T-cell (primary cell): ENCODE data around the gene AP2M1. TPM values are rescaled to one million over a fixed set of nuclear protein-coding genes. Genes with fewer than 3 reads are reported as not detected.
A peak's percentile ranks its signal among the peaks of the same experiment; 100 is the strongest.

Experiments
- ATAC-seq, 4 experiments: fragments of 200-7000 bp in 3 of 4; fragments of 150-1000 bp in 1 of 4; cut with Tn5 transposase; replicated peaks in 1 of 4; 1 replicate in 3 of 4; 2 replicates in 1 of 4; pipeline ENCODE4 v1.10.0; 2021; ENCODE audit warnings: moderate library complexity in 3 of 4, mild to moderate bottlenecking in 2 of 4, moderate number of reproducible peaks in 1 of 4
- CTCF ChIA-PET, 2 donors: fragments of 300-600 bp; sonication (Branson Sonifier 250); formaldehyde crosslinking; loops; one replicate each; lab custom pipeline; 2022; ENCODE audit warnings: antibody characterized with exemption in 2 of 2; lab: Charles Lee
- POLR2A ChIA-PET, 2 donors: fragments of 300-600 bp; sonication (Branson Sonifier 250); formaldehyde crosslinking; loops; one replicate each; lab custom pipeline; 2022; ENCODE audit warnings: antibody characterized with exemption in 2 of 2; lab: Charles Lee
- DNase-seq, 35 experiments: peaks; one replicate each; pipeline versions ENCODE4 v3.0.0 to v3.0.0-alpha.2; 2013 to 2023
- H3K27ac ChIP-seq: one replicate; pipeline ENCODE4 v1.5.1; 2013; ENCODE audit warnings: low read length
- H3K27me3 ChIP-seq, 2 experiments: replicated peaks in 1 of 2; 1 replicate in 1 of 2; 2 replicates in 1 of 2; pipeline versions ENCODE4 v1.6.1 to v1.7.0; 2013; ENCODE audit warnings: low read length in 1 of 2, mixed read lengths in 1 of 2; ENCODE audit not compliant: control insufficient read depth in 2 of 2, insufficient read depth in 2 of 2; ENCODE audit errors: extremely low read depth in 1 of 2
- H3K36me3 ChIP-seq, 2 donors: 1 replicate in 1 of 2; 2 replicates in 1 of 2; pipeline versions ENCODE4 v1.6.1 to v1.7.0; 2013; ENCODE audit warnings: low read length in 1 of 2; ENCODE audit not compliant: control insufficient read depth in 2 of 2, insufficient read depth in 1 of 2; ENCODE audit errors: extremely low read depth in 1 of 2
- H3K4me1 ChIP-seq, 2 experiments: 1 replicate in 1 of 2; 2 replicates in 1 of 2; pipeline versions ENCODE4 v1.6.1 to v1.7.0; 2013; ENCODE audit warnings: low read length in 2 of 2, mixed read lengths in 1 of 2; ENCODE audit not compliant: insufficient read depth in 2 of 2, control insufficient read depth in 1 of 2; ENCODE audit errors: extremely low read depth in 1 of 2
- H3K4me3 ChIP-seq, 2 donors: 1 replicate in 1 of 2; 2 replicates in 1 of 2; pipeline versions ENCODE4 v1.5.1 to v1.7.0; 2013; ENCODE audit warnings: mild to moderate bottlenecking in 2 of 2, low read length in 1 of 2, moderate library complexity in 1 of 2; ENCODE audit not compliant: control insufficient read depth in 1 of 2; ENCODE audit errors: extremely low read depth in 1 of 2
- H3K9me3 ChIP-seq: 2 replicates; pipeline ENCODE4 v1.7.0; 2013
- H3K27ac Mint-ChIP-seq, 2 donors: one replicate each; pipeline ENCODE4 v1.8.0; 2020 to 2021; ENCODE audit warnings: mild to moderate bottlenecking in 2 of 2, mixed read lengths in 2 of 2
- H3K27me3 Mint-ChIP-seq, 2 donors: one replicate each; pipeline ENCODE4 v1.8.0; 2021 to 2022; ENCODE audit warnings: mixed read lengths in 2 of 2
- H3K36me3 Mint-ChIP-seq: one replicate; pipeline ENCODE4 v1.8.0; 2021; ENCODE audit warnings: mixed read lengths
- H3K4me1 Mint-ChIP-seq, 3 donors: one replicate each; pipeline ENCODE4 v1.8.0; 2020 to 2022; ENCODE audit warnings: mixed read lengths in 3 of 3, mild to moderate bottlenecking in 1 of 3
- H3K4me3 Mint-ChIP-seq, 3 donors: one replicate each; pipeline ENCODE4 v1.8.0; 2020 to 2022; ENCODE audit warnings: mild to moderate bottlenecking in 3 of 3, mixed read lengths in 3 of 3, moderate library complexity in 3 of 3
- H3K9me3 Mint-ChIP-seq, 3 donors: one replicate each; pipeline ENCODE4 v1.8.0; 2020 to 2022; ENCODE audit warnings: mixed read lengths in 3 of 3
- WGBS: methylation state at CpG from one replicate; pipeline ENCODE4 v1.1.5; 2013; ENCODE audit warnings: missing lambda C conversion rate; ENCODE audit not compliant: insufficient coverage; 5-methylcytosine and 5-hydroxymethylcytosine counted together
- total RNA-seq, 35 experiments: library from RNA in 6 of 35; stranded (reverse) in 6 of 35; fragments of 120-200 nt in 1 of 35; gene quantifications; one replicate each; pipeline versions ENCODE4 v1.2.1 to v1.2.4 and lab custom pipeline; 2013 to 2026

AP2M1 gene
- total RNA-seq, 5 donors from 2014 or later (not counting 1 experiment from before 2014, with no cell fraction given): 124 to 196 (median 188) TPM

DNA sequence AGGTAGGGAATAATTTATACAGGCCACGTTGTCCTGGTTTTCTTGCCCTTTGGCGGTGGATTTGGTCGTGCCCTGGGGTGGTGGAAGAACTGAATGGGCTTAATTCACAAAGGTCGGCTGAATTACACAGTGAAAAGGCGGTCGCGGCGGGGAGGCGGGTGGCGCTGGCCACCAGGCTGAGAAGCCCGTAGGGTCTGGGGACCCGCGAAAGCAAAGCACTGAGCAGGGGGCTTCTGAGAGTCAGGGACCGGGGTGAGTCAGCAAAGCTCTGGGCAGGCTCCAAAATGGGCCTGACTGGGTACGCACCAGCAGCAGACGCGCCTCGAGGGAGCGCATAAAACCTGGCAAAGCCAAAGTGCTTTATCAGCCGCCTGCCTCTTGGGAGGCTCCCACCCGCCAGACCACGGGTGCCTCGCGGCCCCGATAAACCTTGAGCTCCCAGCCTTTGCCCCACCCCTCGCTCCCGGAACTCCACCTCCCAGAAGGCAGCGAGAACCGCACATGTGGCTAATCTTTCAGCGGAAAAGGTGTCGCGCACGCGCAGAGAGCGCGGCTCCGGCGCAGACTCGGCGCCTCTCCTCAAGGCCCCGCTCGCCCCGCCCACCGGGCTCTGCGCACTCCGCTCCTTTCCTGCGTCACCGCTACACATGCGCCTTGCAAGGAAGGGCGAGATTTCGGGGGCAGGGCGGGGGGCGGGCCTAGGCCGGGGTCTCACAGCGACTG lies 11.0 kb downstream of the AP2M1 start:
- peaks cover 26 to 67% of the 10 kb centered on the region in 2 donors for H3K36me3 ChIP-seq
- H3K9me3 ChIP-seq: no peaks in the 10 kb centered on the region
- H3K27ac ChIP-seq: peak overlapping the region; percentile 52
- POLR2A ChIA-PET: interaction anchor here (0.6 to 0.8 kb wide), 2 partner anchors 43 to 1278 kb away, joined by 3 to 4 read pairs; no protein-coding TSS in a partner anchor
- peaks cover 9 to 30% of the 10 kb centered on the region in 2 experiments for H3K4me1 ChIP-seq
- peak; percentile 98 to 100 (median 99) for DNase-seq
- Mint-ChIP-seq H3K4me1 (peaks cover 45 to 46% (median 46%) of the 10 kb centered on the region in 3 donors), H3K4me3 (peak overlapping the region; percentile 97 to 99 (median 97)), H3K36me3 (peaks cover 50% of the 10 kb centered on the region), H3K27me3 (no peaks in the 10 kb centered on the region), H3K27ac (peak overlapping the region; percentile 94 to 97), H3K9me3 (no peaks in the 10 kb centered on the region)
- CTCF ChIA-PET: interaction anchor here (0.7 to 1.2 kb wide), 5 partner anchors 11 to 185 kb away, joined by 3 to 5 read pairs (median 3); partner anchors contain the start of genes AP2M1 (in 1 of the 2), EEF1AKMT4 (in 1 of the 2) and EIF2B5 (in 1 of the 2)
- peak; percentile 91 to 94 (median 94) for ATAC-seq
- peak overlapping the region; percentile 81 to 96 for H3K4me3 ChIP-seq
- 7% methylated on average over 55 of the region's 55 CpGs for WGBS
- no peaks in the 10 kb centered on the region for H3K27me3 ChIP-seq

DNA sequence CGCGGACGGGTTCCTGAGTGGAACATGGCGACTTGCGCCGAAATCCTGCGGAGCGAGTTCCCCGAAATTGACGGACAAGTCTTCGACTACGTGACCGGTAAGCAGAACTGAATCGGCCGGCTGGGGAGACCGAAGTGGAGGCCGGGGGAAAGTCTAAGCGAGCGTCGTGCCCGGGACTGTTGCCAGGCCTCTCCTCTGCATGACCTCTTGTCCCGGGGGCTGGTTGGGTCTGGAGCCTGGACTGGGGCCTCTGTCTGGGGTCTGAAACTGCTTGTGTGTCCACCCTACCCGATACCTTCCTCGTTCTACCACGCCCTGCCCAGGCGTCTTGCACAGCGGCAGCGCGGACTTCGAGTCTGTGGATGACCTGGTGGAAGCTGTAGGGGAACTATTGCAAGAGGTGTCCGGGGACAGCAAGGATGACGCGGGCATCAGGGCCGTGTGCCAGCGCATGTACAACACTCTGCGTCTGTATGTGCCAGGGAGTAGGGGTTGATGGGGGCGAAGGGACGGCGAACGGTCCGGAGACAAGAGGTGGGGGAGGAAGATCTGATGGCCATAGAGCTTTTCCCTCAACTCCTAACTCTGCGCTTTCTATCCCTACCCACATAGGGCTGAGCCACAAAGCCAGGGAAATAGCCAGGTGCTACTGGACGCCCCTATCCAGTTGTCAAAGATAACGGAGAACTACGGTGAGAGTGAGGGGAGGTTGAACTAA lies 11.7 kb downstream of the AP2M1 start, which contains the start of gene ABCF3:
ABCF3 (plus strand) TSS at position 16 of the 718 bp plus-strand sequence; CDS start at position 25, 9 bp downstream.
- Histone ChIP-seq H3K27ac (peak within 1 kb of the TSS; percentile 56), H3K27me3 (no peaks in the 10 kb centered on the region), H3K4me3 (peak within 1 kb of the TSS; percentile 81 to 96), H3K9me3 (no peaks in the 10 kb centered on the region), H3K4me1 (peaks cover 9 to 30% of the 10 kb centered on the region in 2 experiments), H3K36me3 (peaks cover 22 to 67% of the 10 kb centered on the region in 2 donors)
- Mint-ChIP-seq H3K36me3 (peaks cover 49% of the 10 kb centered on the region), H3K4me1 (peaks cover 46% of the 10 kb centered on the region in 3 donors), H3K27me3 (no peaks in the 10 kb centered on the region), H3K4me3 (peak within 1 kb of the TSS; percentile 97 to 99 (median 97)), H3K9me3 (no peaks in the 10 kb centered on the region), H3K27ac (peak within 1 kb of the TSS; percentile 94 to 97)
- ATAC-seq: peak; percentile 11 to 26 (median 22)
- peak in 2 of 35 experiments; percentile 6 to 7 for DNase-seq
- CTCF ChIA-PET: interaction anchor here (0.7 to 1.2 kb wide), 6 partner anchors 12 to 184 kb away, joined by 3 to 8 read pairs (median 4); partner anchors contain the start of genes AP2M1 (in 1 of the 2), EEF1AKMT4 (in 1 of the 2) and EIF2B5 (in 1 of the 2)
- 0% methylated on average over 33 of the region's 45 CpGs for WGBS
- POLR2A ChIA-PET: no interaction called here

- peaks cover 9 to 30% of the 10 kb centered on the region in 2 experiments for H3K4me1 ChIP-seq
- Mint-ChIP-seq H3K27me3 (no peaks in the 10 kb centered on the region), H3K4me3 (peak overlapping the region; percentile 97 to 99 (median 97)), H3K27ac (peak overlapping the region in 1 of 2 donors; percentile 97), H3K9me3 (no peaks in the 10 kb centered on the region), H3K4me1 (peaks cover 46% of the 10 kb centered on the region in 3 donors), H3K36me3 (peaks cover 48% of the 10 kb centered on the region)
- H3K27ac ChIP-seq: peak overlapping the region; percentile 56
- H3K27me3 ChIP-seq: no peaks in the 10 kb centered on the region
- ATAC-seq (no peak), DNase-seq (no peak)
- POLR2A ChIA-PET: no interaction called here
- peak overlapping the region; percentile 81 to 96 for H3K4me3 ChIP-seq
- CTCF ChIA-PET: interaction anchor here in 1 of 2 donors (0.7 to 1.2 kb wide), 2 partner anchors 52 to 70 kb away, joined by 3 to 8 read pairs; partner anchors contain the start of gene EIF2B5
- no peaks in the 10 kb centered on the region for H3K9me3 ChIP-seq
- H3K36me3 ChIP-seq: peaks cover 19 to 67% of the 10 kb centered on the region in 2 donors
- 10% methylated on average over 2 of the region's 3 CpGs for WGBS
These were observed 12.2 kb downstream of the AP2M1 start for GRCh38 chr3:184186902-184187207.

GRCh38 chr3:184188080-184188479 lies 13.4 kb downstream of the AP2M1 start:
- CTCF ChIA-PET: interaction anchor here (0.5 to 1.2 kb wide), 3 partner anchors 40 to 298 kb away, joined by 3 to 4 read pairs (median 3); no protein-coding TSS in a partner anchor
- no peak for ATAC-seq
- H3K27ac Mint-ChIP-seq: no peak overlapping the region

DNA sequence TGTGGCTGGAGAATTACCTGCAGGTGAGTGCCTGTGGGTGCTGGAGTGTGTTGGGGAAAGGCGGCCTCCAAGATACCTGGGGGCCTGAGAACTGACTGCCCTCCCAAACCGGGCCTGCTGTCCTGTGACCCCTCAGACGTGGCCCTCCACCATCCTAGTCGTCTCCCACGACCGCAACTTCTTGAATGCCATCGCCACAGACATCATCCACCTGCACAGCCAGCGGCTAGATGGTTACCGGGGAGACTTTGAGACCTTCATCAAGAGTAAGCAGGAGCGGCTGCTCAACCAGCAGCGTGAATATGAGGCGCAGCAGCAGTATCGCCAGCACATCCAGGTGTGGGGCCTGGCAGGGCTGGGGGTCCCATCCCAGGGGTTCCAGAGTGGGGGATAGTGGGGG lies 14.8 kb downstream of the AP2M1 start:
- ChIA-PET CTCF (no interaction called here), POLR2A (no interaction called here)
- Histone ChIP-seq H3K27me3 (no peaks in the 10 kb centered on the region), H3K9me3 (no peaks in the 10 kb centered on the region), H3K4me3 (no peak overlapping the region), H3K36me3 (peaks cover 19 to 67% of the 10 kb centered on the region in 2 donors), H3K4me1 (peaks cover 9 to 30% of the 10 kb centered on the region in 2 experiments), H3K27ac (no peak overlapping the region)
- Mint-ChIP-seq H3K27ac (no peak overlapping the region), H3K4me3 (peak overlapping the region in 1 of 3 donors; percentile 2), H3K9me3 (no peaks in the 10 kb centered on the region), H3K27me3 (no peaks in the 10 kb centered on the region), H3K4me1 (peaks cover 46% of the 10 kb centered on the region in 3 donors), H3K36me3 (peaks cover 50% of the 10 kb centered on the region)
- ATAC-seq: no peak
- no peak for DNase-seq
- 100% methylated on average over 9 of the region's 13 CpGs for WGBS

More at GRCh38 chr3:184188080-184188479, 13.4 kb downstream of the AP2M1 start:
- Mint-ChIP-seq H3K9me3 (no peaks in the 10 kb centered on the region), H3K4me1 (peaks cover 46% of the 10 kb centered on the region in 3 donors), H3K27me3 (no peaks in the 10 kb centered on the region), H3K36me3 (peaks cover 43% of the 10 kb centered on the region), H3K4me3 (peak overlapping the region; percentile 97 to 99 (median 97))
- Histone ChIP-seq H3K4me1 (peaks cover 9 to 30% of the 10 kb centered on the region in 2 experiments), H3K36me3 (peaks cover 19 to 67% of the 10 kb centered on the region in 2 donors), H3K27ac (no peak overlapping the region), H3K27me3 (no peaks in the 10 kb centered on the region), H3K9me3 (no peaks in the 10 kb centered on the region), H3K4me3 (no peak overlapping the region)
- 97% methylated on average over 12 of the region's 17 CpGs for WGBS
- POLR2A ChIA-PET: no interaction called here
- no peak for DNase-seq

DNA sequence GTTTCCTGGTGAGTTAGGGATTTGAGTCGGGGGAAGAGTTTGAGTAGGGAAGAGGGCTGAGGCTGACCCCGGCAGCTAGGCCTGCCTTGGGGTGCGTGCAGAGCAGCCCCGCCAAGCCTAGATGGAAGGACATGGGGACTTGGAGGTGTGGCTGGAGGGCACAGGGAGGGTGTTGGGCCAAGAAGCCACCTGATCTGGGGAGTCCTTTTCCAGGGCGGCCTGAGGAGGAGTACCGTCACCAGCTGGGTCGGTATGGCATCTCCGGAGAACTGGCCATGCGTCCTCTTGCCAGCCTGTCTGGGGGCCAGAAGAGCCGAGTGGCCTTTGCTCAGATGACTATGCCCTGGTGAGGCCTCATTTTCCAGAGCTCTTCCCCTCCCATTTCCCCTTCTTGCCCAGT lies 18.2 kb downstream of the AP2M1 start:
- no peak overlapping the region for H3K27ac Mint-ChIP-seq
- ATAC-seq: no peak
- no peaks in the 10 kb centered on the region for H3K27me3 Mint-ChIP-seq
- whole genome bisulfite sequencing: 98% methylated on average over 10 of the region's 10 CpGs
- H3K27me3 ChIP-seq: no peaks in the 10 kb centered on the region
- H3K4me3 ChIP-seq: no peak overlapping the region
- H3K4me1 ChIP-seq: peaks cover 0 to 8% of the 10 kb centered on the region in 2 experiments
- no peaks in the 10 kb centered on the region for H3K9me3 ChIP-seq
- DNase-seq: no peak
- CTCF ChIA-PET: no interaction called here
- peaks cover 17 to 22% (median 21%) of the 10 kb centered on the region in 3 donors for H3K4me1 Mint-ChIP-seq
- POLR2A ChIA-PET: no interaction called here
- H3K9me3 Mint-ChIP-seq: no peaks in the 10 kb centered on the region
- peaks cover 19 to 81% of the 10 kb centered on the region in 2 donors for H3K36me3 ChIP-seq
- H3K27ac ChIP-seq: no peak overlapping the region
- peaks cover 54% of the 10 kb centered on the region for H3K36me3 Mint-ChIP-seq
- H3K4me3 Mint-ChIP-seq: no peak overlapping the region
